Middle frontal gyrus (tissue), 1 donor: ENCODE results near the gene KIAA0319L.
"Not testable (repeated sequence)": the region's sequence is repeated elsewhere in the genome, so short reads cannot be mapped to it uniquely, and the experiment has no call there.

Experiments used
- DNase-seq: peaks from one replicate; pipeline ENCODE4 v3.0.0-alpha.2; 2015; ENCODE audit warnings: low spot score; ENCODE audit errors: extremely low spot score

The KIAA0319L gene

DNA sequence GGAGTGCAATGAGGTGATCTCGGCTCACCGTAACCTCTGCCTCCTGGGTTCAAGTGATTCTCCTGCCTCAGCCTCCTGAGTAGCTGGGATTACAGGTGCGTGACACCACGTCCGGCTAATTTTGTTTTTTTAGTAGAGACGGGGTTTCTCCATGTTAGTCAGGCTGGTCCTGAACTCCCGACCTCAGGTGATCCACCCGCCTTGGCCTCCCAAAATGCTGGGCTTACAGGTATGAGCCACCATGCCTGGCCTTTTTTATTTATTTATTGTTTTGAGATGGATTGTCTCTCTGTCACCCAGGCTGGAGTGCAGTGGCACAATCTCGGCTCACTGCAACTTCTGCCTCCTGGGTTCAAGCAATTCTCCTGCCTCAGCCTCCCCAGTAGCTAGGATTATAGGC lies 24.4 kb upstream of the KIAA0319L start:
- not testable (repeated sequence) for DNase-seq

DNA sequence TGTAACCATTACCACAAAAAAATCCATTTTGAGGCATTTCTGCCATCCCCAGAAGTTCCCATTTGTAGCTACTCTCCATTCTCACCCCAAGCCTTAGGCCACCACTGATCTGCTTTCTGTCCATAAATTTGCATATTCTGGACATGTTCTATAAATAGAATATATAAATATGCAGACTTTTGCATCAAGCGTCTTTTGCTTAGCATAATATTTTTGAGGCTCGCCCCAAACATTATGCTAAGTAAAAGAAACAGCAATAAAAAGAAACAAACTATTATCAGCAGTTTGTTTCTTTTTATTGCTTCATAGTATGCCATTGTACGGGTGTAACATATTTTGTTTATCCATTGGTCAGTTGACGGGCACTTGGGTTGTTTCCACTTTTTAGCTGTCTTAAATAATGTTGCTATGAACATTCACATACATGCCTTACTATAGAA lies 23.8 kb upstream of the KIAA0319L start:
- DNase-seq: no peak

DNA sequence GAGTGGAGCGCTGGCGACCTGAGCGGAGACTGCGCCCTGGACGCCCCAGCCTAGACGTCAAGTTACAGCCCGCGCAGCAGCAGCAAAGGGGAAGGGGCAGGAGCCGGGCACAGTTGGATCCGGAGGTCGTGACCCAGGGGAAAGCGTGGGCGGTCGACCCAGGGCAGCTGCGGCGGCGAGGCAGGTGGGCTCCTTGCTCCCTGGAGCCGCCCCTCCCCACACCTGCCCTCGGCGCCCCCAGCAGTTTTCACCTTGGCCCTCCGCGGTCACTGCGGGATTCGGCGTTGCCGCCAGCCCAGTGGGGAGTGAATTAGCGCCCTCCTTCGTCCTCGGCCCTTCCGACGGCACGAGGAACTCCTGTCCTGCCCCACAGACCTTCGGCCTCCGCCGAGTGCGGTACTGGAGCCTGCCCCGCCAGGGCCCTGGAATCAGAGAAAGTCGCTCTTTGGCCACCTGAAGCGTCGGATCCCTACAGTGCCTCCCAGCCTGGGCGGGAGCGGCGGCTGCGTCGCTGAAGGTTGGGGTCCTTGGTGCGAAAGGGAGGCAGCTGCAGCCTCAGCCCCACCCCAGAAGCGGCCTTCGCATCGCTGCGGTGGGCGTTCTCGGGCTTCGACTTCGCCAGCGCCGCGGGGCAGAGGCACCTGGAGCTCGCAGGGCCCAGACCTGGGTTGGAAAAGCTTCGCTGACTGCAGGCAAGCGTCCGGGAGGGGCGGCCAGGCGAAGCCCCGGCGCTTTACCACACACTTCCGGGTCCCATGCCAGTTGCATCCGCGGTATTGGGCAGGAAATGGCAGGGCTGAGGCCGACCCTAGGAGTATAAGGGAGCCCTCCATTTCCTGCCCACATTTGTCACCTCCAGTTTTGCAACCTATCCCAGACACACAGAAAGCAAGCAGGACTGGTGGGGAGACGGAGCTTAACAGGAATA lies 20.1 kb upstream of the KIAA0319L start:
- DNase-seq: no peak

DNA sequence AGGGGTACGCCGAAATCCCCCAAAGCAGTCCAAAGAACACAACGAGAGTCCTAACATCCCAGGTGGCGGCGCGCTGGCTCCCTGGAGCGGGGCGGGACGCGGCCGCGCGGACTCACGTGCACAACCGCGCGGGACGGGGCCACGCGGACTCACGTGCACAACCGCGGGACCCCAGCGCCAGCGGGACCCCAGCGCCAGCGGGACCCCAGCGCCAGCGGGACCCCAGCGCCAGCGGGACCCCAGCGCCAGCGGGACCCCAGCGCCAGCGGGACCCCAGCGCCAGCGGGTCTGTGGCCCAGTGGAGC lies 19.5 kb upstream of the KIAA0319L start:
- DNase-seq: not testable (repeated sequence)

DNA sequence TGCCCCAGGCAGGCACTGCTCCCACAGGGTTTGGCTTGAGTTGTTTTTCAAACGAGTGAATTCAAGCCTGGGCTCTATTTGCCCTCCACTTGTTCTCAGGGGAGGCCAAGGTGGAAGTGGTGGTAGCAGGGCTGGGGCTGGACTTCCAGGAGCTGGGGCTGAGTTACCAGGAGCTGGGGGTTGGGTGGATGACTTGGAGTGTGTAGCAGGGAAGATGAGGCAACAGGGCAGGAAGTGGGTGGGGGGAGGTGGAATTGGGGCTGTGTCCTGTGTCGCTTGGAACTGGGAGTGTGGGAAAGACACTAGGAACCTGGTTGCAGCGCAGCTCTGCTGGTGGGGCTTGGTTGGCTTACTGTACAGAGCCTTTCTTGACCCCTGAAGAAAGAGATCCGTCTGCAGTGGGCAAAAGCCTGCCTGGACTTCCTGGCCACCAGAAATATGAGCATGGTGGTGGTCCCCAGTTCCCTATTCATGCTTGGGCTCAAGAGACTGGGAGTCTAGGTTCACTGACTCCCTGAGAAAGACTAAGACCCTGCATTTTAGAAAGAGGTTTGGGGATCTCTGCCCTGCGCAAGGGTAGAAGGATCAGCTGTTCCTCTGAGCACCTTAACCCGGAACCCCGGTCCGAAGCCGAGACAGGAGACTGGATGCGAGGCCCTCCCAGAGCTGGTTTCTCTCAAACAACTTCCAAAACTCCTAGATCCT lies 19.0 kb upstream of the KIAA0319L start:
- DNase-seq: no peak

DNA sequence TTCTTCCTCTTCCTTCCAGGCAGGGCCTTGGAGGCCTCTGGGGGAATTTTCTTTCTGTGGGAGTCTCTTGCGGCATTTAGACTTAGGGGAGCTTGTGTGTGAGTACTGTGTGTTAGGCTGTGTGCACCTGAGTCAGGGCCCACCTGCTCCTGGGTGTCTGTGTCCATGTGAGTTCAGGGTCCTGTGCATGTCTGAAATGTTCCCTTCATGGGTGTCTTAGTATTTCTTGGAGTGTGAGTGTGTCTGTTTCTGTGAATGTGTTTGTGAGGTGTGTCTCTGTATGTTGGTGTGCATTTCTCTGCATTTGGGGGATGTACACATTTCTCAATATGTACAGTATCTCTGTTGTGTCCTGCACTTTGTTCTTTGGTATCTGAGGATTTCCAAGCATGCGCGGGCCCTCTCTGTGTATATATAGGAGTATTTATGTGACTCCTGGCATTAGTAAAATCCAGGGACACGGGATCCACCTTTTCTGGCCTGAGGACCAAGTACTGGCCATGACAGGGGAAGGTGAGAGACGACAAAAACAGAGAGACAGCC lies 18.3 kb upstream of the KIAA0319L start:
- no peak for DNase-seq

DNA sequence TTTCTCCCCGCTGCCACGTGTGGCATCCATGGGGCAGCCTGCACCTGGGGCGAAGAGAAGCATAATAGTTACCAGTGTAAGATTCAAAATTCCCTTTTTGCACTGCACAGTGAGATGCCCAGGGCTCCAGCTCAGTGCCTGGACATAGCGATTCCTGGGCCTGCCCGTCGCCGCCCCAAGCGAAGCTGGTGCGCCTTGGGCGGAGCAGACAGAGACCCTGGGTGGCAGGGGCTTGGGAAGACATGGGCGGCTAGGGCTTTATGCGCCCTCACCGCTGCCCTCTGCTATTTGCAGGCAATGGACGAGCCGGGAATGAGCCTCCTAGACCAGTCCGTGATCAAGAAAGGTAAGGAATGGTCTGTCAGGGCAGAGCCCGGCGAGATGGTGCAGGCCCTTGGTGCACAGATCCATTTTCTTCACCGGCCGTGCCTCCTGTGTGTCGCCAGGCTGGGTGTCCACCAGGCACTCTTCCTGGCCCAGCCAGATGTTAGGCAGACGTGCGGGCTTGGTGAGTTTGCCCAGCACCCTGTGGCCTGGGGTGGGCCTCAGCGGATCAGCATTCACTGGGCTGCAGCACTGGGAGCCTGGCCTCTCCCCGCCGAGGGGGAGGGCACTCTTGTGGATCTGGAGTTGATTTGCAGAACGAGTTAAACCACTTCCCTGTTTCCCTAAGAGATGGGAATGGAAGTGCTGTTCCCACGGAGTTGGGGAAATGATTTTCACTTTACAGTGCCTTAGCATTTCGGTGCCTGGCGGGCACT lies 17.6 kb upstream of the KIAA0319L start:
- DNase-seq: no peak

DNA sequence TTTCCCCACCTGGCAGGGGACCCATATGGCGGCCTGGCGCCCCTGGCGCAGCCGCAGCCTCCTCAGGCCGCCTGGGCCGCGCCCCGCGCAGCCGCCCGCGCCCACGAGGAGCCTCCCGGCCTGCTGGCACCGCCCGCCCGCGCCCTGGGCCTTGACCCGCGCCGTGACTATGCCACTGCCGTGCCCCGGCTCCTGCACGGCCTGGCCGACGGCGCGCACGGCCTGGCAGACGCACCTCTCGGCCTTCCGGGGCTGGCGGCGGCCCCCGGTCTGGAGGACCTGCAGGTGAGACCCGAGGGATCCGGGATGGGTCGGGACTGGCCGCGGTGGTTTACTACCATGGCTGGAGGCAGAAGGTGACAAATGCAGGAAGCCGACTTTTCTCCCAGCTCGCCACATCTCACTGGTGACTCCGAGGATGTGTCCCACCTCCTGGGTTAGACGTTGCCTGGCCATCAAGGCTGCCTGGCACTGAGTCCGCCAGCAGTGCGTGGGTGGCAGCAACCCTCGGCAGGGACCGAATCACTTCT lies 17.0 kb upstream of the KIAA0319L start:
- no peak for DNase-seq

DNA sequence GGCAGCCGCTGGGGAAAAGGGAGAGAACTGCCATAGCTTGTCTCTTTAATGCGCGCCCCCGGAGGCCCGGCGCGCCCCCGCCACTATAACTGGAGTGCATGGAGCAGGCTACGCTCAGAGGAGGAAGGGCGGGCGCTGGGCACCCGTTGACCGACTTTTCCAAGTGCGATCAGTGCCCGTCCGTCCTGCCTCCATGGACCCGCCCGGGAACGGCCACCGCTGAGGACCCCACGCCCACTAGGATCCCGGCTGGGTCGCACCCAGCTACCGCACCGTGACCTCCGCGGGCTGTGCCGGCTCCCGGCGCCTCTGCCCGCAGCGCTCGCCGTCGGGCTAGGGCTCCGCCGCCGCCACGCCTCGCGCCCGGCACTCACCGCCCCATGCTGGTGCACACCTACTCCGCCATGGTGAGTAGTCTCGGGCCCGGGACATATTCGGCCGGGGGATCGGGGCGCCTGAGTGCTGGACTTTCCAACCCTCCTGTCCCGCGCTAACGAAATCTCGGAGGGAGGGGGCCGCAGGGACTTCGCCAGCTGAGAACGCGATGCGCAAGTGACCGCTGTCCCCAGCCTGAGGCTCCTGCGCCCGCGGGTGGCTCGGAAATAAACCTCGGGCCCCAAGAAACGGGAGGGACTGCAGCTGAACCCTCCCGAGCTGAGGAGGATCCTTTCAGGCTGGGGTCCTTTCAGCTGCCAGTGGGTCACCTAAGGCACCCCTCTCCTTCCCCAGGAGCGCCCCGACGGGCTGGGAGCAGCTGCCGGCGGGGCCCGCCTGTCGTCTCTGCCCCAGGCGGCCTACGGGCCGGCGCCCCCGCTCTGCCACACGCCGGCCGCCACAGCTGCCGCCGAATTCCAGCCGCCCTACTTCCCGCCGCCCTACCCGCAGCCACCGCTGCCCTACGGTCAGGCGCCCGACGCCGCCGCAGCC lies 16.3 kb upstream of the KIAA0319L start, which contains the start of gene TFAP2E:
Gene TFAP2E (plus strand): TSS at position 117 of the 927 bp plus-strand sequence. CDS start 264 bp downstream, at position 381.
- no peak for DNase-seq

DNA sequence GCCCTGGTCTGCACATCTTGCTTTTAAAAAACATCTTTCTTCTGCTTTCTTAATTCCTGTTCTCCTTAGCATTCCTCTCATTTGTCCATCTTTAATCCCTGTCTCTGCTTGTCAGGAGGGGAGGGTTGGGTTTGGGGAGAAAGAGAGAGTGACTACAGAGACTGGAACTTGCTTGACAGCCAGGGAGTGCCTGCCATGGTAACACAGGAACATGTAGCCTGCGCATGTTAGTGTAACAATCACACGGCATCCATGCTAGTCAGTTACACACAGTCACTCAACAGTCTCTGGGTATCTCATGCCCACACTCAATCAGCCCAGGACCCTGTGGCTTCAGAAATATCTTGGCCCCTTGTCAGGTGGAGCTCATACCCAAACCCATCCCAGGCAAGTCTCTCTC lies 15.1 kb upstream of the KIAA0319L start:
- DNase-seq: no peak

DNA sequence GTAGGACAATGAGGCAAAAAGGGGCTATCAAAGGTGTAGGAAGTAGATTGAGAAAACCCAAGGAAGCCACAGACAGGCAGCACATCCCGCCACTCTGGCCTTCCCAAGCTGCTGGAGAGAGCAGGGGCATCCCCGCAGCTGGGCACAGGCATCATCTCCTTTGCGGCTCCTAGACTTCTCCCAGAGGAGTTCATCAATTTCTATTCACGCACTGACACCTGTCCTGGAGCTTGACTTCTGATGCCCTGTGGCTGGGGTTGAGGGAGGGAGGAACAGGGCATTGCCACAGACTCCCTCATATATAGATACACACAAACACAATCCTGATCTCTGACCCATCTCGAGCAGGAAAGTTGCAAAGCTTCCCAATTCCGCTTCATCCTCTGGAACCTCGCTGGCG lies 14.1 kb upstream of the KIAA0319L start:
- DNase-seq: no peak

DNA sequence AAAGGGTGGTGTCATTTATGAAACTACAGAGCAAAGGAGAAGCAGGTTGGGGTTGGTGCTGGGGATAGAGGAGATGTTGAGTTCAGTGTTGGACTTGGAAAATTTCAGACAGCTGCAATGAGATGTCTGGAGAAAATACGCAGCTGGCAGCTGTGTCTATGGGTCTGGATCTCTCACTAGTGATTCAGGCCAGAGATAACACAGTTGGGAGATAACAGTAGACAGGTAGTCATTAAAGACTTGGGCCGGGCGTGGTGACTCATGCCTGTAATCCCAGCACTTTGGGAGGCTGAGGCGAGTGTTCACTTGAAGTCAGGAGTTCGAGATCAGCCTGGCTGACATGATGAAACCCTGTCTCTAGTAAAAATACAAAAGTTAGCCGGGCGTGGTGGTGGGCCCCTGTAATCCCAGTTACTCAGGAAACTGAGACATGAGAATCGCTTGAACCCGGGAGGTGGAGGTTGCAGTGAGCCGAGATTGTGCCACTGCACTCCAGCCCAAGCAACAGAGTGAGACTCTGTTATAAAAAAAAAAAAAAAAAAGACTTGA lies 13.5 kb upstream of the KIAA0319L start:
- no peak for DNase-seq

DNA sequence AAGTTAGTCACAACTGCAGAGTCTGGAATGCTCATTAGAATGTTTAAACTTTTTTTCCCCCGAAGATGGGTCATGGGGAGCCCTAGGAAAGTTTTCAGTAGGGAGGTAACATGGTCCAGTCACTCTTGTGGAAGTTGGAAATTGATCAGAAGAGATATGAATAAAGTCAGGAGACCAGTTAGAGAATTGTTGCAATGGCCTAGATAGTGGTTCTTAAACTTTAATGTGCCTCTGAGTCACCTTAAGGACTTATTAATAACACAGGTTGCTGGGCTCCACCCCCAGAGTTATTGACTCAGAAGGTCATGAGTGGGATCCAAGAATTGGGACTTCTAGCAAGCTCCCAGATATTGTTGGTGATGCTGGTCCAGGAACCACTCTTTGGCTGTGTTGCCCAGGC lies 12.7 kb upstream of the KIAA0319L start:
- no peak for DNase-seq

DNA sequence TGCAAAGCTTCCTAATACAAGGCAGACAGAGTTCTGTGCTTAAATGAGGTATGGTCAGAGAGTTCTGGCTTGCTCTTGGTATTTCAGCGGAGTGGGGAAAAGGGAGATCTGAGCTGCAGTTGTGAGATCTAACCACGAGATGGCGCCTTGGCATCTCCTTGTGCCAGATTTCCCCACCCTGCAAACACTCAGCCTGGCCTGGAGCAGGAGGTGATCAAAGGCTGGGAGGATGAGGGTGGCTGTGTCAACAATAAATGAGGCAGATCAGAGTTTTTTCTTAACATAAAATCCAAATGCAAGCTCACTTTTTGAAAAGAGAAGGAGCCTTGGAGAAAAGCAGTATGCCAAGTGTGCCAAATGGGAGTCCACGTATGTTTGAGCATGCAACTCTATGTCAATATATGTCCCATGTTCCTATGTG lies 11.8 kb upstream of the KIAA0319L start:
- peak; percentile 53 for DNase-seq

DNA sequence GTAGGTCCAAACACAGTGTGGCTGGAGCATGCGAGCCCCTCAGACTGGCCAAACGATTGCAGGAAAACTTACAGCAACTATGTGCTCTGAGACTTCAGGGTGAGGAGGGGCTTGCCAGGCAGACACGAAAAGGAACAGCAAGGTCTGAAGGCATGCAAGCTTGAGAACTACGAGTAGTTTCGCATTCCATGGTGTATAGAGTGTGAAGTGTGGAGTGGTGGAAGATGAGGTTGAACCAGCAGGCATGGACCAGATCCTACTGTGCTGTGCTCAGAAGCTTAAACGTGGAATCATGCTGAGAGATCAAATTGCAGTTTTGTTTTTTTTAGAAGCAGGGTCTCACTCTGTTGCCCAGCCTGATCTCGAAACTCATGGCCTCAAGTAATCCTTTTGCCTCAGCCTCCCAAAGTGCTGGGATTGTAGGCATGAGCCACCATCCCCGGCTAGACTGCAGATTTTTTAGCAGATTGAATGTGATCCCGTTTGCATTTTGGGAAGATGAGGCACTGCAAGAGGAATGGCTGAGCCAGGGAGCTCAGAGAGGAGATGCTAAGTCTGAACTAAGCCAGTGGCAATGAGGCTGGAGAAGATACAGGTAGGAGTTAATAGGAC lies 10.8 kb upstream of the KIAA0319L start:
- DNase-seq: no peak

DNA sequence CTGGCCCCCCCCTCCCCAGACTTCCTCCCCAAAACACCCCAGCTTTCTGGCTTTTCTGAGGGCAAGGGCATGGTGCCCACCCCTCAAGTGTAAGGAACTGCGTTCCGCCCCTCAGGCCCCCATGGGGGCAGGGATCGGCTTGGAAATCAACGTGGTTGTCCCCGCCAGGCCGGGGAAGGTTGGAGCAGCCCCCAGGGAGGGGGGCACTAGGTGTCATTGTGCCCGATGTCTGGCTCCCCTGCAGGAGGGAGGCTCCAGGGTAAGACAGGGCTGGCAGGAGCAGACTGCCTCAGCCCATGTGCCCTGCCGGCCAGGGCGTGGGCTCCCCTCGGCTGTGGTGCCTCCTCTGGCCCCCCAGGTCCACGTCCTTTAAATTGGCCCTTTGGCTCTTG lies 8.5 kb upstream of the KIAA0319L start:
- no peak for DNase-seq

DNA sequence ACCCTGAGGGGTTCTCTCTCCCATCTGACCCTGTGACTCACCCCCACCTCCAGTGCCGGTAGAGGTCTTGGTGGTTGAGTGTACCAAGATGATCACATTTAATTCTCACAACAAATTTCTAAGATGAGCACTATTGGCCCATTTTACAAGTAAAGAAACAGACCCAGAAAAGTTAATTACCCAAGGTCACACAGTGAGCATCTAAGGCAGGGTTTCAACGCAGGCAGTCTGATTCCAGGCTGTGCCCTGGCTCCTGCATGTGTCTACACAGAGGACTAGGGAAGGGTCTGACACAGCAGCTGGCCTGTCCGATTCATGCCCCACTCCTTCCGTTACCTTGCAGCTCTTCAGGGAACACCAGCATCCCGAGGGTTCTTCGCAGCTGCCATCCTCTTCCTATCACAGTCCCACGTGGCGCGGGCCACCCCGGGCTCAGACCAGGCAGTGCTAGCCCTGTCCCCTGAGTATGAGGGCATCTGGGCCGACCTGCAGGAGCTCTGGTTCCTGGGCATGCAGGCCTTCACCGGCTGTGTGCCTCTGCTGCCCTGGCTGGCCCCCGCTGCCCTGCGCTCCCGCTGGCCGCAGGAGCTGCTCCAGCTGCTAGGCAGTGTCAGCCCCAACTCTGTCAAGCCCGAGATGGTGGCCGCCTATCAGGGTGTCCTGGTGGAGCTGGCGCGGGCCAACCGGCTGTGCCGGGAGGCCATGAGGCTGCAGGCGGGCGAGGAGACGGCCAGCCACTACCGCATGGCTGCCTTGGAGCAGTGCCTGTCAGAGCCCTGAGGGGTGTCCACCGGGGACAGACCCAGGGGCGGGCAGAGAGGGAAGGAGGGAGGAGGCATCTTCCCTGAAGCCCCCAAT lies 7.9 kb upstream of the KIAA0319L start:
- DNase-seq: no peak

DNA sequence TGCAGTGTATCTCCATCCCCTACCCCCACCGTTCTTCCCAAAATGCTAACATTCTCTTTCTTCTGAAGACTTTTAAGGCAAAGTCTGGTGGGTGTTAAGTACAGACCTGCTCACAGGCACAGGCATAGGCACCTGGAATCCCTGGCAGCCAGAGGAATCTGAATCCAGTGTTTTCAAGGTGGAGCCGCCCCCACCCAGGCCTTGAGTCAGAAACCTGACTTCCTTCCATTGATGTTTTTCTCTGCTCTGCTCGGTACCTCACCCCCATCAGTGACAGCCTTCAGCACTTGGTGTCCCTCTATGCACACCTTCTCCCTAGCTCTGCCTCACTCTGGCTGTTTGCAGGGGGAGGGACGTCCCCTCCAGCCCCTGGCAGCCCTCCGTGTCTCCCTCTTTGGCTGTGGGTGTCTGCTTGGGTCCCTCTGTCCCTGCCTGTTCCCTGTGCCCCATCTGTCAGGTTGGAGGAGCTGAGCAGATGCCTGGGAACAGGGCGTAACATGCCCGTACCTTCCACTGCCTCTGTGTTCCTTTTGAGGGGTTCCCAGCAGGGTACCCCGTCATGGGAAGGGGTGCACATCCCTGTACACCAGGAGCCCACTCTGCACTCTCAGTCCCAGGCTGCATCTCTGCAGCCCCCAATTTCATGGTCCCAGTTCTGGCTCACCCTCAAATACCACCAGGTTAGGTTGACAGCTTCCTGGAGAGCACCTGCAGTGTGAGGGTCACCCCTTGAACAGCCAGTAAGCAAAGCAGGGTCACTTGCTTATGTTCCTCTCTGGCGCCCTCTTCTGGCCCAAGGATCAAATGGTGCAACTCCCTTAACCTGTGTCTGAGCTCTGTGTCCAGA lies 7.1 kb upstream of the KIAA0319L start:
- no peak for DNase-seq
